Adipocyte (in vitro differentiated cells): ENCODE measurements around the gene SIK3.

ENCODE experiments used
- DNase-seq: peaks from one replicate; pipeline ENCODE4 v3.0.0-alpha.2; 2015; ENCODE audit warnings: low read depth
- H3K27me3 ChIP-seq: replicated peaks from 2 replicates; pipeline ENCODE4 v1.7.0; 2013; ENCODE audit warnings: mild to moderate bottlenecking, low read length, moderate library complexity; ENCODE audit not compliant: control insufficient read depth, insufficient read depth
- H3K36me3 ChIP-seq: 2 replicates; pipeline ENCODE4 v1.7.0; 2013; ENCODE audit warnings: low read length, mild to moderate bottlenecking, moderate library complexity; ENCODE audit not compliant: control insufficient read depth, insufficient read depth, severe bottlenecking
- H3K4me1 ChIP-seq: 2 replicates; pipeline ENCODE4 v1.7.0; 2013; ENCODE audit warnings: mild to moderate bottlenecking, low read length, moderate library complexity; ENCODE audit not compliant: control insufficient read depth, insufficient read depth
- H3K4me3 ChIP-seq: 2 replicates; pipeline ENCODE4 v1.7.0; 2013; ENCODE audit warnings: mild to moderate bottlenecking, low read length, moderate library complexity
- H3K9ac ChIP-seq: 2 replicates; pipeline ENCODE4 v1.7.0; 2013; ENCODE audit warnings: mild to moderate bottlenecking, low read length, moderate library complexity
- H3K9me3 ChIP-seq: 2 replicates; pipeline ENCODE4 v1.7.0; 2013; ENCODE audit warnings: mild to moderate bottlenecking, low read length, moderate library complexity; ENCODE audit not compliant: control insufficient read depth

Gene SIK3

GRCh38 chr11:116825854-116826750, 272.1 kb downstream of the SIK3 start:
- Histone ChIP-seq H3K9me3 (no peaks in the 10 kb centered on the region), H3K9ac (no peak overlapping the region), H3K4me3 (no peak overlapping the region), H3K36me3 (no peaks in the 10 kb centered on the region), H3K27me3 (no peaks in the 10 kb centered on the region), H3K4me1 (peaks cover 5% of the 10 kb centered on the region)
- DNase-seq: no peak

DNA sequence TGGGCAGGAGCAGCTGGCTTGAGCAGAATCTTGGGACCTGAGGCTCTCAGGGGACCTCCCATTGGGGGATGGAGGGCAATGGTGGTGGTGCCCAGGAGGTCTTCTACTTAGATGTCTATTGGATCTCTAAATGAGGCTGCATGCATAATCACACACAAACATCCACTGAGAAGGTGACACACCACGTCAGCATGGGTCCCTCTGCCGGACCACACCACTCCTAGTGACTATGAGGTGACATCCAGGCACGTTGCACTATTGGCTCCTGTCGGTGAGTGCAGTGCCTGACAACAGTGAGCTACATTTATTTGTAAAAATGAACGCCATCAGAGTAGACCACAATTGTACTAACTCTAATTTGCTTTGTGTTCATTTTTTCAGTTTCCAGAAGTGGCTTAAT, 272.8 kb downstream of the SIK3 start:
- Histone ChIP-seq H3K4me1 (peaks cover 5% of the 10 kb centered on the region), H3K27me3 (no peaks in the 10 kb centered on the region), H3K9ac (no peak overlapping the region), H3K4me3 (no peak overlapping the region), H3K9me3 (no peaks in the 10 kb centered on the region), H3K36me3 (no peaks in the 10 kb centered on the region)
- DNase-seq: no peak

GRCh38 chr11:116823031-116823843, 275.0 kb downstream of the SIK3 start, which contains the start of gene APOA4:
Gene APOA4, minus strand, starts transcription at chr11:116823304. Its CDS starts 113 bp downstream, at chr11:116823191.
- Histone ChIP-seq H3K4me3 (no peak within 1 kb of the TSS), H3K9me3 (no peaks in the 10 kb centered on the region), H3K4me1 (no peaks in the 10 kb centered on the region), H3K36me3 (no peaks in the 10 kb centered on the region), H3K27me3 (no peaks in the 10 kb centered on the region), H3K9ac (no peak within 1 kb of the TSS)
- no peak for DNase-seq

DNA sequence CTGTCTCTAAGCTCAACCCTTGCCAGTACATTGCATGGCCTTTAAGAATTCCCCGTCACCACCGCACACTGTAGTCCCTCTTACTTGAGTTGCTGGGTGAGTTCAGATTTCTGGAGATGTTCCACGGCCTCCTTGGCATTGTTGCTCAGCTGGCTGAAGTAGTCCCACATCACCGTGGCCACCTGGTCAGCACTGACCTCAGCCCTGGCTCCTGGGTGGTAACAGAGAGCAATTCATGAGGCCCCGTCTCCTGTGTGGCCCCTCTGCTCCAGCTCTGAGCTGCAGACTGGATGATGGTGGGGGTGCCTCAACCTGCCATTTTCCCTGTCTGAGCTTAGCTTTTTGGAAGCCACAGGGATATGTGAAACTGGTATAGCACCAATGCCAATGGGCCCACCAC, 275.7 kb downstream of the SIK3 start:
- Histone ChIP-seq H3K36me3 (no peaks in the 10 kb centered on the region), H3K9me3 (no peaks in the 10 kb centered on the region), H3K9ac (no peak overlapping the region), H3K4me3 (no peak overlapping the region), H3K4me1 (no peaks in the 10 kb centered on the region), H3K27me3 (no peaks in the 10 kb centered on the region)
- no peak for DNase-seq

- Histone ChIP-seq H3K27me3 (no peaks in the 10 kb centered on the region), H3K9ac (no peak overlapping the region), H3K9me3 (no peaks in the 10 kb centered on the region), H3K4me3 (no peak overlapping the region), H3K36me3 (no peaks in the 10 kb centered on the region), H3K4me1 (no peaks in the 10 kb centered on the region)
- no peak for DNase-seq
Measured at GRCh38 chr11:116821050-116821918, 276.9 kb downstream of the SIK3 start.

GRCh38 chr11:116819049-116819448, 279.2 kb downstream of the SIK3 start:
- no peaks in the 10 kb centered on the region for H3K27me3 ChIP-seq
- H3K9me3 ChIP-seq: no peaks in the 10 kb centered on the region
- DNase-seq: no peak
- H3K36me3 ChIP-seq: no peaks in the 10 kb centered on the region
- H3K9ac ChIP-seq: no peak overlapping the region
- no peaks in the 10 kb centered on the region for H3K4me1 ChIP-seq
- no peak overlapping the region for H3K4me3 ChIP-seq

GRCh38 chr11:116814502-116814901, 283.7 kb downstream of the SIK3 start:
- Histone ChIP-seq H3K4me1 (no peaks in the 10 kb centered on the region), H3K9ac (no peak overlapping the region), H3K9me3 (peaks cover 3% of the 10 kb centered on the region), H3K27me3 (no peaks in the 10 kb centered on the region), H3K36me3 (no peaks in the 10 kb centered on the region), H3K4me3 (no peak overlapping the region)
- no peak for DNase-seq

GRCh38 chr11:116813781-116814471, 284.3 kb downstream of the SIK3 start:
- Histone ChIP-seq H3K4me3 (no peak overlapping the region), H3K9me3 (peaks cover 3% of the 10 kb centered on the region), H3K9ac (no peak overlapping the region), H3K36me3 (no peaks in the 10 kb centered on the region), H3K4me1 (peaks cover 4% of the 10 kb centered on the region), H3K27me3 (no peaks in the 10 kb centered on the region)
- no peak for DNase-seq

GRCh38 chr11:116813170-116813569, 285.1 kb downstream of the SIK3 start:
- Histone ChIP-seq H3K27me3 (no peaks in the 10 kb centered on the region), H3K36me3 (no peaks in the 10 kb centered on the region), H3K9me3 (peaks cover 3% of the 10 kb centered on the region), H3K4me1 (peaks cover 10% of the 10 kb centered on the region), H3K4me3 (no peak overlapping the region), H3K9ac (no peak overlapping the region)
- no peak for DNase-seq

- Histone ChIP-seq H3K4me3 (no peak overlapping the region), H3K27me3 (no peaks in the 10 kb centered on the region), H3K9ac (no peak overlapping the region), H3K9me3 (peaks cover 3% of the 10 kb centered on the region), H3K36me3 (no peaks in the 10 kb centered on the region), H3K4me1 (peaks cover 10% of the 10 kb centered on the region)
- DNase-seq: no peak
Measured at GRCh38 chr11:116812109-116812508, 286.1 kb downstream of the SIK3 start.
